H1 (cell line): Measurements from ENCODE around the gene S100A6. TPM values are rescaled to one million over a fixed set of nuclear protein-coding genes. Genes with fewer than 3 reads are reported as not detected.

Source experiments
- BACH1 ChIP-seq: IDR thresholded peaks from 2 replicates; pipeline ENCODE4 v1.6.1; 2012; ENCODE audit warnings: low read length, improper control_type of control experiment
- BCL11A ChIP-seq, 2 experiments: IDR thresholded peaks; one replicate each; pipeline ENCODE4 v1.6.1; 2011; ENCODE audit warnings: low read depth in 2 of 2, low read length in 2 of 2, mild to moderate bottlenecking in 2 of 2
- CBX5 ChIP-seq: fragments of 300-800, 300-1000 bp; sonication (generic); IDR thresholded peaks from 2 replicates; pipeline ENCODE4 v1.7.1; 2016; ENCODE audit warnings: antibody characterized with exemption, low read length, low read depth
- CBX8 ChIP-seq: fragments of 300-800, 300-1000 bp; sonication (generic); IDR thresholded peaks from 2 replicates; pipeline ENCODE4 v1.7.1; 2016; ENCODE audit warnings: low read depth, low read length, borderline replicate concordance
- CEBPB ChIP-seq: IDR thresholded peaks from 2 replicates; pipeline ENCODE4 v1.6.1; 2012; ENCODE audit warnings: low read depth, low read length
- CHD1 ChIP-seq: IDR thresholded peaks from 2 replicates; pipeline ENCODE4 v1.6.1; 2012; ENCODE audit warnings: low read depth, low read length, improper control_type of control experiment
- CREB1 ChIP-seq: IDR thresholded peaks from 2 replicates; pipeline ENCODE4 v1.6.1; 2012; ENCODE audit warnings: inconsistent platforms
- EP300 ChIP-seq, 2 experiments: IDR thresholded peaks; 1 replicate in 1 of 2; 2 replicates in 1 of 2; pipeline ENCODE4 v1.6.1; 2011 to 2012; ENCODE audit warnings: low read depth in 2 of 2, low read length in 2 of 2, mild to moderate bottlenecking in 2 of 2, borderline replicate concordance in 1 of 2, inconsistent platforms in 1 of 2, moderate library complexity in 1 of 2
- HDAC2 ChIP-seq, 2 experiments: fragments of 300-600 bp in 1 of 2; sonication (generic) in 1 of 2; IDR thresholded peaks; 2 replicates each; pipeline ENCODE4 v1.6.1; 2011 to 2012; ENCODE audit warnings: low read depth in 2 of 2, low read length in 2 of 2, mild to moderate bottlenecking in 2 of 2, moderate library complexity in 2 of 2, borderline replicate concordance in 1 of 2, inconsistent platforms in 1 of 2
- HDAC6 ChIP-seq: IDR thresholded peaks from one replicate; pipeline ENCODE4 v1.7.1; 2012; ENCODE audit warnings: low read depth, mild to moderate bottlenecking, inconsistent platforms, low read length, moderate library complexity
- JUND ChIP-seq: IDR thresholded peaks from 2 replicates; pipeline ENCODE4 v1.6.1; 2011; ENCODE audit warnings: mild to moderate bottlenecking, improper control_type of control experiment, low read length
- KDM1A ChIP-seq: fragments of 200-600, 300-600 bp; sonication (generic); IDR thresholded peaks from 2 replicates; pipeline ENCODE4 v1.7.1; 2016; ENCODE audit warnings: mild to moderate bottlenecking, low read length, borderline replicate concordance
- NANOG ChIP-seq: IDR thresholded peaks from 2 replicates; pipeline ENCODE4 v1.6.1; 2011; ENCODE audit warnings: low read length, low read depth, mild to moderate bottlenecking, inconsistent platforms; ENCODE audit not compliant: insufficient read depth, poor library complexity, severe bottlenecking
- PHF8 ChIP-seq: fragments of 200-600 bp; sonication (generic); conservative IDR thresholded peaks from 2 replicates; pipeline ENCODE4 v1.7.1; 2012; ENCODE audit warnings: low read depth, mild to moderate bottlenecking, inconsistent platforms, low read length, moderate library complexity
- POLR2AphosphoS5 ChIP-seq: IDR thresholded peaks from 2 replicates; pipeline ENCODE4 v1.6.1; 2011; ENCODE audit warnings: low read depth, low read length
- RFX5 ChIP-seq: IDR thresholded peaks from 2 replicates; pipeline ENCODE4 v1.6.1; 2011; ENCODE audit warnings: low read depth, low read length, improper control_type of control experiment, borderline replicate concordance
- RNF2 ChIP-seq: fragments of 200-900, 300-1000 bp; sonication (generic); IDR thresholded peaks from 2 replicates; pipeline ENCODE4 v1.7.1; 2016; ENCODE audit warnings: borderline replicate concordance, low read depth, mild to moderate bottlenecking, antibody characterized with exemption, low read length; ENCODE audit not compliant: poor library complexity, severe bottlenecking; ENCODE audit errors: missing control alignments
- SAP30 ChIP-seq: fragments of 300-600 bp; sonication (generic); IDR thresholded peaks from 2 replicates; pipeline ENCODE4 v1.7.1; 2012; ENCODE audit warnings: low read length, moderate library complexity, mild to moderate bottlenecking, inconsistent platforms; ENCODE audit not compliant: insufficient read depth, insufficient replicate concordance
- TAF1 ChIP-seq: IDR thresholded peaks from 2 replicates; pipeline ENCODE4 v1.6.1; 2011; ENCODE audit warnings: mild to moderate bottlenecking, low read depth, low read length
- TAF7 ChIP-seq: optimal IDR thresholded peaks from 2 replicates; pipeline ENCODE3; 2011; ENCODE audit warnings: low read depth, mild to moderate bottlenecking, inconsistent platforms, low read length, moderate library complexity, borderline replicate concordance
- YY1 ChIP-seq: IDR thresholded peaks from 2 replicates; pipeline ENCODE4 v1.6.1; 2011; ENCODE audit warnings: low read depth, mild to moderate bottlenecking, low read length
- polyA plus RNA-seq, 7 experiments: library from polyadenylated mRNA; depleted of rRNA in 3 of 7; stranded (reverse) in 5 of 7; unstranded in 2 of 7; fragments of >200 nt in 5 of 7; fragments of 200-250 nt in 2 of 7; gene quantifications; 1 replicate in 5 of 7; 2 replicates in 1 of 7; 4 replicates in 1 of 7; pipeline versions ENCODE4 v1.2.1 to v1.2.3, GENCODE V29; 2011 to 2013; ENCODE audit warnings: missing spikeins in 2 of 7, mixed read lengths in 2 of 7
- total RNA-seq: library from RNA; stranded (reverse); fragmentation: NEBNext Ultra II Directional; extraction: Animal tissue kit (Norgen Biotek cat#: 25700); gene quantifications from 2 replicates; pipeline ENCODE4 v1.2.1, GENCODE V29; 2021
- TF ChIP-seq, protein P1 (sequence below): IDR thresholded peaks from 2 replicates; pipeline ENCODE4 v1.6.1; 2011; ENCODE audit warnings: low read depth, mild to moderate bottlenecking, low read length; ENCODE audit not compliant: insufficient read depth

S100A6 gene
- total and polyA plus RNA-seq, 2 of the 8 experiments (the other 6 are each of a cell fraction or from before 2014, with no cell fraction given), result 11.1 to 63.0 TPM

DNA sequence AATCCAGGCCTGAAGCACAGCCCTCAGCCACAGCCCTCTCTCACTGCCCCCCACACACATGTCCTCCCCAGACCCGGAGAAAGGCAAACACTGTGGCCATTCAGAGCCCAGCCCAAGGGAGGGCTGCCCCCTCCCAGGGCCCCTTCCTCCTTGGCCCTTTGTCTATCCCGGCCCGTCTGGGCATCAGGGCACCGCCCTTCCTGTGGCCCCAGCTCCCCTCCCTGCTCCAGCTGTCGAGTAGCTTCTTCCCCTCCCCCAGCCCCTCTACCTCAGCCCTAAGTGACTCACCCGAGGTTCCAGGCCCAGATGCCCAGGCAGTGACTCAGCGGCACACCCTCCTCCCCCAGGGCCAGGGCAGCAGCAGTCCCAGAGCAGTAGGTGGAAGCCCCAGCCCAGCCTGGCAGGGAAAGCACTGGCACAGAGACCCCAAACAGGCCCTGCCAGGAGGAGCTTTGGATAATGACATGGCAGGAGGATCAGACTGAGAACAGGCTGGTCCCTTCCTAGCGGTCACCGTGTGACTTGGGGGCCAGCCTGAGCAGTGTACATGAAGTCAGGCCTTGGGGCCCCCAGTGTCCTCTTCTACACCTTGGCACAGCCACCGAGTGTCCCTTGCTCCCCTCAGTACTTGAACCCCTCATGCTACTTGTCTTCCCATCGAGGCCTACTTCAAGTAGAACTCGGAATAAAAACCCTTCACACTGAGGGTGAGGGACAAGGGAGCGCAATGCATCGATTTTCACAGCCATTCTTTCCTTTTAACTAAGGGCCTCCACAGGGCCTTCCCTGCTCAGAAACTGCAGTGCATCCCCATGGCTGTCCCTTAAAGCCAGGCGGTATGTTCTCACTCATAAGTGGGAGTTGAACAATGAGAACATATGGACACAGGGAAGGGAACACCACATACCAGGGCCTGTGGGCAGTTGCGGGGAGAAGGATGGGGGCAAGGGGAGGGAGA is 30.9 kb upstream of the S100A6 start (continued):
- TF ChIP-seq, protein P1, sequence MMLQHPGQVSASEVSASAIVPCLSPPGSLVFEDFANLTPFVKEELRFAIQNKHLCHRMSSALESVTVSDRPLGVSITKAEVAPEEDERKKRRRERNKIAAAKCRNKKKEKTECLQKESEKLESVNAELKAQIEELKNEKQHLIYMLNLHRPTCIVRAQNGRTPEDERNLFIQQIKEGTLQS, result peak; percentile 55; the same call in 1 of the 2 replicates
- no peak for TF ChIP-seq BCL11A (IDR thresholded peaks at IDR 0.05; ENCODE audit: low read depth in 2 of 2, low read length in 2 of 2)
- peak; percentile 49 for TF ChIP-seq TAF7
- TF ChIP-seq SAP30, result no peak
- no peak for TF ChIP-seq CBX8
- no peak for TF ChIP-seq CHD1
- no peak for TF ChIP-seq CBX5
- no peak for TF ChIP-seq HDAC6
- TF ChIP-seq KDM1A, result no peak
- TF ChIP-seq JUND, result peak; percentile 99
- no peak for TF ChIP-seq RFX5
- no peak for TF ChIP-seq CEBPB
- no peak for TF ChIP-seq RNF2
- no peak for TF ChIP-seq PHF8
- TF ChIP-seq CREB1, result no peak
- TF ChIP-seq NANOG, result no peak
- 0 out of 2 replicates have a peak, but pooled peaks have one; percentile 9 for TF ChIP-seq YY1
- no peak for TF ChIP-seq HDAC2 (IDR thresholded peaks at IDR 0.05; ENCODE audit: borderline replicate concordance in 1 of 2, low read depth in 2 of 2, low read length in 2 of 2)
- TF ChIP-seq BACH1, result peak; percentile 48; the same call in 1 of the 2 replicates
- no peak for TF ChIP-seq POLR2AphosphoS5
- TF ChIP-seq TAF1, result 0 out of 2 replicates have a peak, but pooled peaks have one; percentile 18
- TF ChIP-seq EP300 (IDR thresholded peaks at IDR 0.05; ENCODE audit: borderline replicate concordance in 1 of 2, low read depth in 2 of 2, low read length in 2 of 2), result peak in 1 of 2 experiments; percentile 73; a peak in 1 of 3 replicates
